ENCODE measurements around the gene SRPK2. TPM values are rescaled to one million over a fixed set of nuclear protein-coding genes. Genes with fewer than 3 reads are reported as not detected.
"Not testable (repeated sequence)": the region's sequence is repeated elsewhere in the genome, so short reads cannot be mapped to it uniquely, and the experiment has no call there.

Gene SRPK2
- polyA plus RNA-seq, 1 of the 3 experiments (the other 2 are of a cell fraction): 15.4 TPM

GRCh38 chr7:105196473-105196872 is 192.2 kb downstream of the SRPK2 start:
- Histone ChIP-seq H4K20me1 (ENCODE audit: insufficient read depth) (peaks cover 21% of the 10 kb centered on the region), H3F3A (replicated peaks; ENCODE audit: insufficient read depth) (no peaks in the 10 kb centered on the region), H3K4me1 (ENCODE audit: control insufficient read depth in 1 of 2, insufficient read depth in 2 of 2, low read depth in 1 of 2, low read length in 1 of 2) (peaks cover 0 to 6% of the 10 kb centered on the region in 2 experiments; a peak in 1 of 4 replicates), H3K27ac (ENCODE audit: low read depth in 2 of 2, low read length in 1 of 2) (no peak overlapping the region), H3K4me3 (ENCODE audit: low read depth in 2 of 2, low read length in 1 of 2) (no peak overlapping the region), H3K9me2 (no peaks in the 10 kb centered on the region), H3K36me3 (replicated peaks in 1 of 2; ENCODE audit: control insufficient read depth in 1 of 2, insufficient read depth in 2 of 2, low read length in 1 of 2) (peaks cover 12 to 36% of the 10 kb centered on the region in 2 experiments), H3K9me3 (no peaks in the 10 kb centered on the region), H2AFZ (ENCODE audit: low read depth) (no peak overlapping the region), H3K27me3 (ENCODE audit: insufficient read depth) (no peaks in the 10 kb centered on the region), H3K9ac (no peak overlapping the region), H3K4me2 (no peak overlapping the region), H3K79me2 (ENCODE audit: insufficient read depth) (peaks cover 37% of the 10 kb centered on the region; the same call in 1 of the 2 replicates)
- 85% methylated on average over 7 of the region's 7 CpGs for WGBS (ENCODE audit: low lambda C conversion rate)
- TF ChIP-seq USF2 (IDR thresholded peaks at IDR 0.05; ENCODE audit: borderline replicate concordance, low read depth, low read length): no peak
- no peak for DNase-seq
- ChIA-PET POLR2A (no interaction called here), CTCF (interaction anchor here (1.4 to 1.6 kb wide), 2 partner anchors 13 to 313 kb away, joined by 3 to 5 read pairs; no protein-coding TSS in a partner anchor)

DNA sequence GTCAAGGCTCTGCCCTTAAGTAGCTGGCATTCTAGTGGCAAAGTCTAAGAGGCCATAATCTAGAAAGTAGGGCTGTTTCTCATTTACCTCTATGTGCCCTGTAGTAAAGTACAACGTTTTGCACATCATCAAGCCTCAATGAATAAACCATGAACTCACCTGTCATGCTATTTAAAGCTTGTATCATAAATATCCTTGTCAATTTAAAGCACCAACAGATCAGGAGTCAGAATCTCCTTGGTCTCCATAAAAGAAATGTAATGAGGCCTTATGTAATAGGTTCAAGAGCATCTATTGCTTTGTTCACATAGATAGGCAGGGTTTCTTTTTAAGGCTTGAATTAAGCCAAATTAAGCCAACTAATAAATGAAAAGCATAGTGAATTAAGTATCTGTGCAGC is 192.8 kb downstream of the SRPK2 start:
- Histone ChIP-seq H3K4me1 (ENCODE audit: control insufficient read depth in 1 of 2, insufficient read depth in 2 of 2, low read depth in 1 of 2, low read length in 1 of 2) (peaks cover 0 to 6% of the 10 kb centered on the region in 2 experiments; a peak in 1 of 4 replicates), H3F3A (replicated peaks; ENCODE audit: insufficient read depth) (no peaks in the 10 kb centered on the region), H3K9ac (no peak overlapping the region), H3K9me3 (no peaks in the 10 kb centered on the region), H3K4me2 (no peak overlapping the region), H3K36me3 (replicated peaks in 1 of 2; ENCODE audit: control insufficient read depth in 1 of 2, insufficient read depth in 2 of 2, low read length in 1 of 2) (peaks cover 6 to 31% of the 10 kb centered on the region in 2 experiments), H3K9me2 (no peaks in the 10 kb centered on the region), H4K20me1 (ENCODE audit: insufficient read depth) (peaks cover 21% of the 10 kb centered on the region), H3K79me2 (ENCODE audit: insufficient read depth) (peaks cover 36% of the 10 kb centered on the region; the same call in 1 of the 2 replicates), H3K27me3 (ENCODE audit: insufficient read depth) (no peaks in the 10 kb centered on the region), H3K27ac (ENCODE audit: low read depth in 2 of 2, low read length in 1 of 2) (no peak overlapping the region), H2AFZ (ENCODE audit: low read depth) (no peak overlapping the region), H3K4me3 (ENCODE audit: low read depth in 2 of 2, low read length in 1 of 2) (no peak overlapping the region)
- CTCF ChIA-PET: interaction anchor here (1.4 to 1.6 kb wide), 2 partner anchors 13 to 313 kb away, joined by 3 to 5 read pairs; no protein-coding TSS in a partner anchor
- 72% methylated on average over 1 of the region's 1 CpG for WGBS (ENCODE audit: low lambda C conversion rate)
- no peak for DNase-seq
- TF ChIP-seq, protein P1, sequence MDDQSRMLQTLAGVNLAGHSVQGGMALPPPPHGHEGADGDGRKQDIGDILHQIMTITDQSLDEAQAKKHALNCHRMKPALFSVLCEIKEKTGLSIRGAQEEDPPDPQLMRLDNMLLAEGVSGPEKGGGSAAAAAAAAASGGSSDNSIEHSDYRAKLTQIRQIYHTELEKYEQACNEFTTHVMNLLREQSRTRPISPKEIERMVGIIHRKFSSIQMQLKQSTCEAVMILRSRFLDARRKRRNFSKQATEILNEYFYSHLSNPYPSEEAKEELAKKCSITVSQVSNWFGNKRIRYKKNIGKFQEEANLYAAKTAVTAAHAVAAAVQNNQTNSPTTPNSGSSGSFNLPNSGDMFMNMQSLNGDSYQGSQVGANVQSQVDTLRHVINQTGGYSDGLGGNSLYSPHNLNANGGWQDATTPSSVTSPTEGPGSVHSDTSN (IDR thresholded peaks at IDR 0.05): no peak
- no peak for TF ChIP-seq FOXJ3 (CRISPR knock-in tag; IDR thresholded peaks at IDR 0.05)
- POLR2A ChIA-PET: no interaction called here

GRCh38 chr7:105194959-105195358 is 193.8 kb downstream of the SRPK2 start:
- H3K27ac ChIP-seq (ENCODE audit: low read depth in 2 of 2, low read length in 1 of 2); H3K4me1 ChIP-seq (ENCODE audit: control insufficient read depth in 1 of 2, insufficient read depth in 2 of 2, low read depth in 1 of 2, low read length in 1 of 2); POLR2A ChIA-PET; DNase-seq; H3K27me3 ChIP-seq (ENCODE audit: insufficient read depth); H3K9me2 ChIP-seq; H3K4me3 ChIP-seq (ENCODE audit: low read depth in 2 of 2, low read length in 1 of 2); H3K9ac ChIP-seq; H3K4me2 ChIP-seq; H3K9me3 ChIP-seq; H3F3A ChIP-seq (replicated peaks; ENCODE audit: insufficient read depth); H2AFZ ChIP-seq (ENCODE audit: low read depth): not testable (repeated sequence)
- peaks cover 18% of the 10 kb centered on the region for H4K20me1 ChIP-seq (ENCODE audit: insufficient read depth)
- H3K79me2 ChIP-seq (ENCODE audit: insufficient read depth): peaks cover 35% of the 10 kb centered on the region; the same call in 1 of the 2 replicates
- CTCF ChIA-PET: interaction anchor here (1.6 kb wide), 1 partner anchor 312 kb away, joined by 3 read pairs; no protein-coding TSS in a partner anchor
- WGBS (ENCODE audit: low lambda C conversion rate): 97% methylated on average over 16 of the region's 16 CpGs
- H3K36me3 ChIP-seq (replicated peaks in 1 of 2; ENCODE audit: control insufficient read depth in 1 of 2, insufficient read depth in 2 of 2, low read length in 1 of 2): peaks cover 4 to 22% of the 10 kb centered on the region in 2 experiments

Data from SK-N-SH (cell line).